ENCODE measurements around the gene RPA3.

- TF ChIP-seq YY1 (IDR thresholded peaks at IDR 0.05; ENCODE audit: extremely low read depth, insufficient replicate concordance, low read depth, low read length) (no peak), CTCF (IDR thresholded peaks at IDR 0.05 in 2 of 3, conservative IDR thresholded peaks at IDR 0.05 in 1 of 3; ENCODE audit: borderline replicate concordance in 1 of 3, insufficient read depth in 1 of 3, low read depth in 2 of 3, low read length in 2 of 3) (no peak), POLR2AphosphoS5 (IDR thresholded peaks at IDR 0.05; ENCODE audit: low read depth, low read length) (no peak), POLR2A (IDR thresholded peaks at IDR 0.05; ENCODE audit: borderline replicate concordance, extremely low read depth, insufficient read depth, insufficient read length) (no peak), ZBTB33 (IDR thresholded peaks at IDR 0.05; ENCODE audit: extremely low read depth, insufficient replicate concordance, low read length) (no peak), ZFX (IDR thresholded peaks at IDR 0.05) (no peak), EZH2 (IDR thresholded peaks at IDR 0.05) (no peak), SP1 (IDR thresholded peaks at IDR 0.05; ENCODE audit: low read depth) (no peak), JUND (IDR thresholded peaks at IDR 0.05) (no peak)
- TF ChIP-seq, protein P1, sequence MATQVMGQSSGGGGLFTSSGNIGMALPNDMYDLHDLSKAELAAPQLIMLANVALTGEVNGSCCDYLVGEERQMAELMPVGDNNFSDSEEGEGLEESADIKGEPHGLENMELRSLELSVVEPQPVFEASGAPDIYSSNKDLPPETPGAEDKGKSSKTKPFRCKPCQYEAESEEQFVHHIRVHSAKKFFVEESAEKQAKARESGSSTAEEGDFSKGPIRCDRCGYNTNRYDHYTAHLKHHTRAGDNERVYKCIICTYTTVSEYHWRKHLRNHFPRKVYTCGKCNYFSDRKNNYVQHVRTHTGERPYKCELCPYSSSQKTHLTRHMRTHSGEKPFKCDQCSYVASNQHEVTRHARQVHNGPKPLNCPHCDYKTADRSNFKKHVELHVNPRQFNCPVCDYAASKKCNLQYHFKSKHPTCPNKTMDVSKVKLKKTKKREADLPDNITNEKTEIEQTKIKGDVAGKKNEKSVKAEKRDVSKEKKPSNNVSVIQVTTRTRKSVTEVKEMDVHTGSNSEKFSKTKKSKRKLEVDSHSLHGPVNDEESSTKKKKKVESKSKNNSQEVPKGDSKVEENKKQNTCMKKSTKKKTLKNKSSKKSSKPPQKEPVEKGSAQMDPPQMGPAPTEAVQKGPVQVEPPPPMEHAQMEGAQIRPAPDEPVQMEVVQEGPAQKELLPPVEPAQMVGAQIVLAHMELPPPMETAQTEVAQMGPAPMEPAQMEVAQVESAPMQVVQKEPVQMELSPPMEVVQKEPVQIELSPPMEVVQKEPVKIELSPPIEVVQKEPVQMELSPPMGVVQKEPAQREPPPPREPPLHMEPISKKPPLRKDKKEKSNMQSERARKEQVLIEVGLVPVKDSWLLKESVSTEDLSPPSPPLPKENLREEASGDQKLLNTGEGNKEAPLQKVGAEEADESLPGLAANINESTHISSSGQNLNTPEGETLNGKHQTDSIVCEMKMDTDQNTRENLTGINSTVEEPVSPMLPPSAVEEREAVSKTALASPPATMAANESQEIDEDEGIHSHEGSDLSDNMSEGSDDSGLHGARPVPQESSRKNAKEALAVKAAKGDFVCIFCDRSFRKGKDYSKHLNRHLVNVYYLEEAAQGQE (IDR thresholded peaks at IDR 0.05; ENCODE audit: low read depth), result no peak
- TF ChIP-seq, protein P2, sequence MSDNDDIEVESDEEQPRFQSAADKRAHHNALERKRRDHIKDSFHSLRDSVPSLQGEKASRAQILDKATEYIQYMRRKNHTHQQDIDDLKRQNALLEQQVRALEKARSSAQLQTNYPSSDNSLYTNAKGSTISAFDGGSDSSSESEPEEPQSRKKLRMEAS (IDR thresholded peaks at IDR 0.05), result no peak
Observed at GRCh38 chr7:7745966-7746365, 27.6 kb upstream of the RPA3 start.

All from HCT116 (cell line).